Measurements from ENCODE around the gene EHMT1.
A peak's percentile ranks its signal among the peaks of the same experiment; 100 is the strongest.
"Not testable (repeated sequence)": the region's sequence is repeated elsewhere in the genome, so short reads cannot be mapped to it uniquely, and the experiment has no call there.

The EHMT1 gene

GRCh38 chr9:137809726-137810450, 191.1 kb downstream of the EHMT1 start:
- not testable (repeated sequence) for ATAC-seq, DNase-seq

- DNase-seq (no peak), ATAC-seq (no peak)
Measured at GRCh38 chr9:137811283-137811870, 192.6 kb downstream of the EHMT1 start.

GRCh38 chr9:137812356-137813023, 193.7 kb downstream of the EHMT1 start:
- no peak for DNase-seq
- ATAC-seq: no peak

- DNase-seq: no peak
- no peak for ATAC-seq
Measured at GRCh38 chr9:137813167-137813566, 194.4 kb downstream of the EHMT1 start.

GRCh38 chr9:137813651-137814415, 195.0 kb downstream of the EHMT1 start:
- ATAC-seq: no peak
- no peak for DNase-seq

- ATAC-seq (no peak), DNase-seq (no peak)
Measured at GRCh38 chr9:137814436-137814835, 195.6 kb downstream of the EHMT1 start.

- no peak for DNase-seq
- peak; percentile 20 for ATAC-seq
Measured at GRCh38 chr9:137814841-137815240, 196.0 kb downstream of the EHMT1 start.

GRCh38 chr9:137815256-137816255, 196.8 kb downstream of the EHMT1 start:
- ATAC-seq (no peak), DNase-seq (no peak)

GRCh38 chr9:137816531-137817235, 197.9 kb downstream of the EHMT1 start:
- no peak for ATAC-seq

GRCh38 chr9:137817236-137818200, 198.7 kb downstream of the EHMT1 start:
- no peak for DNase-seq
- ATAC-seq: no peak

More at GRCh38 chr9:137816531-137817235, 197.9 kb downstream of the EHMT1 start:
- DNase-seq: no peak

- ATAC-seq: no peak
- no peak for DNase-seq
Measured at GRCh38 chr9:137818286-137818685, 199.5 kb downstream of the EHMT1 start.

- peak; percentile 62 for ATAC-seq
- no peak for DNase-seq
Measured at GRCh38 chr9:137820161-137820855, 201.5 kb downstream of the EHMT1 start.

- ATAC-seq: no peak
Measured at GRCh38 chr9:137823986-137824771, 205.4 kb downstream of the EHMT1 start.

GRCh38 chr9:137825324-137825989, 206.7 kb downstream of the EHMT1 start:
- no peak for DNase-seq
- no peak for ATAC-seq

More at GRCh38 chr9:137823986-137824771, 205.4 kb downstream of the EHMT1 start:
- no peak for DNase-seq

- no peak for DNase-seq
- no peak for ATAC-seq
Measured at GRCh38 chr9:137827908-137828526, 209.2 kb downstream of the EHMT1 start.

GRCh38 chr9:137828527-137829259, 209.9 kb downstream of the EHMT1 start:
- peak; percentile 28 for ATAC-seq
- DNase-seq: peak; percentile 24

Data from stimulated activated naive CD8-positive, alpha-beta T cell treated with anti-CD3 and anti-CD28 coated beads, Interleukin-15, Interleukin-2, amounts not matched to agents 100 U/mL and 50 U/mL, for 24 hours (primary cell).